Immature natural killer cell (primary cell): Measurements from ENCODE around the gene CCNQ. TPM values are rescaled to one million over a fixed set of nuclear protein-coding genes. Genes with fewer than 3 reads are reported as not detected.

Experiments
- DNase-seq, 3 donors: peaks; one replicate each; pipeline ENCODE4 v3.0.0; 2022; ENCODE audit warnings: mixed read lengths in 1 of 3
- H3K27ac Mint-ChIP-seq, 6 donors: one replicate each; pipeline ENCODE4 v1.8.0; 2020; ENCODE audit warnings: mixed read lengths in 6 of 6, mild to moderate bottlenecking in 5 of 6, inconsistent platforms in 4 of 6, moderate library complexity in 3 of 6
- H3K27me3 Mint-ChIP-seq, 3 donors: one replicate each; pipeline ENCODE4 v1.8.0; 2020 to 2021; ENCODE audit warnings: low read depth in 3 of 3, mild to moderate bottlenecking in 3 of 3, mixed read lengths in 3 of 3, moderate library complexity in 3 of 3, inconsistent platforms in 1 of 3
- H3K36me3 Mint-ChIP-seq, 3 donors: one replicate each; pipeline ENCODE4 v1.8.0; 2020; ENCODE audit warnings: mixed read lengths in 3 of 3, inconsistent platforms in 2 of 3, mild to moderate bottlenecking in 2 of 3
- H3K4me1 Mint-ChIP-seq, 2 donors: one replicate each; pipeline ENCODE4 v1.8.0; 2020; ENCODE audit warnings: inconsistent platforms in 2 of 2, mild to moderate bottlenecking in 2 of 2, mixed read lengths in 2 of 2, moderate library complexity in 1 of 2
- H3K4me3 Mint-ChIP-seq, 5 donors: one replicate each; pipeline ENCODE4 v1.8.0; 2020; ENCODE audit warnings: mild to moderate bottlenecking in 5 of 5, mixed read lengths in 5 of 5, inconsistent platforms in 3 of 5, moderate library complexity in 3 of 5
- H3K9me3 Mint-ChIP-seq, 6 donors: one replicate each; pipeline ENCODE4 v1.8.0; 2020; ENCODE audit warnings: mild to moderate bottlenecking in 6 of 6, mixed read lengths in 6 of 6, inconsistent platforms in 4 of 6, moderate library complexity in 3 of 6
- polyA plus RNA-seq, 3 donors: library from polyadenylated mRNA; unstranded; fragments of 300-500 nt; fragmentation: Illumina TruSeq; gene quantifications; one replicate each; pipeline ENCODE4 v1.2.3, GENCODE V29; 2021

Gene CCNQ
- 10 to 100 TPM; 36.7 to 42.8 (median 38.4) TPM for polyA plus RNA-seq

- no peak for DNase-seq
- peaks cover 31 to 33% of the 10 kb centered on the region in 2 donors for H3K4me1 Mint-ChIP-seq
- H3K27ac Mint-ChIP-seq = peak within 1 kb of the TSS in 5 of 6 donors; percentile 38 to 79 (median 59)
- peaks cover 0 to 1% (median 0%) of the 10 kb centered on the region in 6 donors for H3K9me3 Mint-ChIP-seq
- H3K27me3 Mint-ChIP-seq = peaks cover 0 to 12% (median 2%) of the 10 kb centered on the region in 3 donors
- no peaks in the 10 kb centered on the region for H3K36me3 Mint-ChIP-seq
- H3K4me3 Mint-ChIP-seq = peak within 1 kb of the TSS; percentile 83 to 84 (median 84)
These were observed at the start of gene CCNQ for GRCh38 chrX:153598541-153599191. Gene CCNQ, minus strand, starts transcription at chrX:153599139. Its CDS starts 66 bp downstream, at chrX:153599073.

GRCh38 chrX:153647461-153648357, 48.8 kb upstream of the CCNQ start:
- H3K36me3 Mint-ChIP-seq = no peaks in the 10 kb centered on the region
- no peak overlapping the region for H3K27ac Mint-ChIP-seq
- peak overlapping the region in 1 of 5 donors; percentile 21 for H3K4me3 Mint-ChIP-seq
- no peaks in the 10 kb centered on the region for H3K9me3 Mint-ChIP-seq
- H3K4me1 Mint-ChIP-seq = peaks cover 0 to 1% of the 10 kb centered on the region in 2 donors
- no peak for DNase-seq
- peaks cover 5 to 19% (median 5%) of the 10 kb centered on the region in 3 donors for H3K27me3 Mint-ChIP-seq

GRCh38 chrX:153646620-153647373, 47.9 kb upstream of the CCNQ start, which contains the start of gene DUSP9:
Gene DUSP9, plus strand, starts transcription at chrX:153647203. Its CDS starts 751 bp downstream, at chrX:153647954.
- peak within 1 kb of the TSS in 1 of 5 donors; percentile 21 for H3K4me3 Mint-ChIP-seq
- peaks cover 4 to 14% (median 5%) of the 10 kb centered on the region in 3 donors for H3K27me3 Mint-ChIP-seq
- no peak for DNase-seq
- H3K4me1 Mint-ChIP-seq = peaks cover 0 to 1% of the 10 kb centered on the region in 2 donors
- no peaks in the 10 kb centered on the region for H3K36me3 Mint-ChIP-seq
- H3K27ac Mint-ChIP-seq = no peak within 1 kb of the TSS
- H3K9me3 Mint-ChIP-seq = no peaks in the 10 kb centered on the region

GRCh38 chrX:153645921-153646488, 47.1 kb upstream of the CCNQ start:
- no peak overlapping the region for H3K4me3 Mint-ChIP-seq

GRCh38 chrX:153645151-153645550, 46.2 kb upstream of the CCNQ start:
- Mint-ChIP-seq H3K27me3 (peaks cover 4 to 12% (median 5%) of the 10 kb centered on the region in 3 donors), H3K9me3 (no peaks in the 10 kb centered on the region), H3K4me3 (no peak overlapping the region)

More at GRCh38 chrX:153645921-153646488, 47.1 kb upstream of the CCNQ start:
- Mint-ChIP-seq H3K4me1 (peaks cover 0 to 1% of the 10 kb centered on the region in 2 donors), H3K27me3 (peaks cover 4 to 12% (median 5%) of the 10 kb centered on the region in 3 donors), H3K9me3 (no peaks in the 10 kb centered on the region), H3K27ac (no peak overlapping the region), H3K36me3 (no peaks in the 10 kb centered on the region)
- DNase-seq = no peak

GRCh38 chrX:153644356-153645125, 45.6 kb upstream of the CCNQ start:
- Mint-ChIP-seq H3K4me1 (peaks cover 0 to 1% of the 10 kb centered on the region in 2 donors), H3K27me3 (peaks cover 4 to 12% (median 5%) of the 10 kb centered on the region in 3 donors), H3K27ac (no peak overlapping the region), H3K9me3 (no peaks in the 10 kb centered on the region), H3K4me3 (no peak overlapping the region), H3K36me3 (no peaks in the 10 kb centered on the region)
- DNase-seq = no peak

More at GRCh38 chrX:153645151-153645550, 46.2 kb upstream of the CCNQ start:
- H3K36me3 Mint-ChIP-seq = no peaks in the 10 kb centered on the region
- no peak overlapping the region for H3K27ac Mint-ChIP-seq
- no peak for DNase-seq
- H3K4me1 Mint-ChIP-seq = peaks cover 0 to 1% of the 10 kb centered on the region in 2 donors

GRCh38 chrX:153643431-153644351, 44.8 kb upstream of the CCNQ start:
- H3K27ac Mint-ChIP-seq = no peak overlapping the region
- peaks cover 0 to 1% (median 0%) of the 10 kb centered on the region in 6 donors for H3K9me3 Mint-ChIP-seq
- H3K27me3 Mint-ChIP-seq = peaks cover 4 to 12% (median 5%) of the 10 kb centered on the region in 3 donors
- peaks cover 0 to 1% of the 10 kb centered on the region in 2 donors for H3K4me1 Mint-ChIP-seq
- no peak overlapping the region for H3K4me3 Mint-ChIP-seq
- H3K36me3 Mint-ChIP-seq = no peaks in the 10 kb centered on the region
- no peak for DNase-seq

GRCh38 chrX:153642655-153643430, 43.9 kb upstream of the CCNQ start:
- H3K27ac Mint-ChIP-seq = no peak overlapping the region
- H3K36me3 Mint-ChIP-seq = no peaks in the 10 kb centered on the region
- peaks cover 0 to 1% of the 10 kb centered on the region in 2 donors for H3K4me1 Mint-ChIP-seq
- H3K4me3 Mint-ChIP-seq = no peak overlapping the region
- H3K27me3 Mint-ChIP-seq = peaks cover 4 to 10% (median 5%) of the 10 kb centered on the region in 3 donors
- DNase-seq = no peak
- peaks cover 0 to 1% (median 0%) of the 10 kb centered on the region in 6 donors for H3K9me3 Mint-ChIP-seq

- Mint-ChIP-seq H3K27me3 (peaks cover 4 to 10% (median 5%) of the 10 kb centered on the region in 3 donors), H3K27ac (no peak overlapping the region), H3K4me3 (no peak overlapping the region), H3K9me3 (peaks cover 0 to 1% (median 0%) of the 10 kb centered on the region in 6 donors), H3K4me1 (no peaks in the 10 kb centered on the region), H3K36me3 (no peaks in the 10 kb centered on the region)
- no peak for DNase-seq
These were observed 43.2 kb upstream of the CCNQ start for GRCh38 chrX:153642051-153642654.

GRCh38 chrX:153641627-153642026, 42.7 kb upstream of the CCNQ start:
- no peak for DNase-seq
- peaks cover 4 to 10% (median 5%) of the 10 kb centered on the region in 3 donors for H3K27me3 Mint-ChIP-seq
- no peak overlapping the region for H3K4me3 Mint-ChIP-seq
- H3K27ac Mint-ChIP-seq = no peak overlapping the region
- H3K4me1 Mint-ChIP-seq = no peaks in the 10 kb centered on the region
- H3K9me3 Mint-ChIP-seq = peaks cover 0 to 1% (median 0%) of the 10 kb centered on the region in 6 donors
- H3K36me3 Mint-ChIP-seq = no peaks in the 10 kb centered on the region
